Measurements from ENCODE around the gene CDH24. TPM values are rescaled to one million over a fixed set of nuclear protein-coding genes. Genes with fewer than 3 reads are reported as not detected.

Gene CDH24
- total and polyA plus RNA-seq, 8 donors = 6.1 to 14.8 (median 11.3) TPM

DNA sequence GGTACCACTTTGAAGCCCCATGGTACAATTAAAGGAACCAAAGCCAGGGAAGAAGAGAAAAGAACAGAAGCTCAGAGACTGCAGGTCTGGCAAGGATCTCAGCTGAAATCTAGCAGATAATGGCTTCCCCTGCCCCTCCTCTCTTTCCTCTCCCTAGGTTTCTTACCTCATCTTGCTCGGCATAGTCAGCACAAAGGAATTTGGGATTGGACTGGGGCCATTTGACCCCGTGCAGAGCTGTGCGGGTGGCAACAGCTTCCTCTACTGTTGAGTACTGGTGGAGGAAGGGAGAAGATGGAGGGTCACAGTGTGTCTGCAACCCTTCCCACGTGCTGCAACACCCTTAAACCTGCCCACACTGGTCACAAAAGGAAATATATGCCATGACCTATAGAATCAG, 4.7 kb upstream of the CDH24 start:
- H3K4me1 ChIP-seq = peaks cover under 1 to 25% of the 10 kb centered on the region in 2 donors
- H3K27ac ChIP-seq = peak overlapping the region in 1 of 2 donors; percentile 45
- H3K9me3 ChIP-seq = no peaks in the 10 kb centered on the region
- TF ChIP-seq, protein P1, sequence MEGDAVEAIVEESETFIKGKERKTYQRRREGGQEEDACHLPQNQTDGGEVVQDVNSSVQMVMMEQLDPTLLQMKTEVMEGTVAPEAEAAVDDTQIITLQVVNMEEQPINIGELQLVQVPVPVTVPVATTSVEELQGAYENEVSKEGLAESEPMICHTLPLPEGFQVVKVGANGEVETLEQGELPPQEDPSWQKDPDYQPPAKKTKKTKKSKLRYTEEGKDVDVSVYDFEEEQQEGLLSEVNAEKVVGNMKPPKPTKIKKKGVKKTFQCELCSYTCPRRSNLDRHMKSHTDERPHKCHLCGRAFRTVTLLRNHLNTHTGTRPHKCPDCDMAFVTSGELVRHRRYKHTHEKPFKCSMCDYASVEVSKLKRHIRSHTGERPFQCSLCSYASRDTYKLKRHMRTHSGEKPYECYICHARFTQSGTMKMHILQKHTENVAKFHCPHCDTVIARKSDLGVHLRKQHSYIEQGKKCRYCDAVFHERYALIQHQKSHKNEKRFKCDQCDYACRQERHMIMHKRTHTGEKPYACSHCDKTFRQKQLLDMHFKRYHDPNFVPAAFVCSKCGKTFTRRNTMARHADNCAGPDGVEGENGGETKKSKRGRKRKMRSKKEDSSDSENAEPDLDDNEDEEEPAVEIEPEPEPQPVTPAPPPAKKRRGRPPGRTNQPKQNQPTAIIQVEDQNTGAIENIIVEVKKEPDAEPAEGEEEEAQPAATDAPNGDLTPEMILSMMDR (IDR thresholded peaks at IDR 0.05) = no peak
- H3K4me3 ChIP-seq = no peak overlapping the region
- intact Hi-C loops (cut with DNase I) = no loop called here
- peaks cover 0 to 4% of the 10 kb centered on the region in 2 donors for H3K27me3 ChIP-seq
- ATAC-seq (peak; percentile 44), DNase-seq (peak in 2 of 4 donors; percentile 50 to 68)
- peaks cover 5 to 87% of the 10 kb centered on the region in 2 donors for H3K36me3 ChIP-seq

DNA sequence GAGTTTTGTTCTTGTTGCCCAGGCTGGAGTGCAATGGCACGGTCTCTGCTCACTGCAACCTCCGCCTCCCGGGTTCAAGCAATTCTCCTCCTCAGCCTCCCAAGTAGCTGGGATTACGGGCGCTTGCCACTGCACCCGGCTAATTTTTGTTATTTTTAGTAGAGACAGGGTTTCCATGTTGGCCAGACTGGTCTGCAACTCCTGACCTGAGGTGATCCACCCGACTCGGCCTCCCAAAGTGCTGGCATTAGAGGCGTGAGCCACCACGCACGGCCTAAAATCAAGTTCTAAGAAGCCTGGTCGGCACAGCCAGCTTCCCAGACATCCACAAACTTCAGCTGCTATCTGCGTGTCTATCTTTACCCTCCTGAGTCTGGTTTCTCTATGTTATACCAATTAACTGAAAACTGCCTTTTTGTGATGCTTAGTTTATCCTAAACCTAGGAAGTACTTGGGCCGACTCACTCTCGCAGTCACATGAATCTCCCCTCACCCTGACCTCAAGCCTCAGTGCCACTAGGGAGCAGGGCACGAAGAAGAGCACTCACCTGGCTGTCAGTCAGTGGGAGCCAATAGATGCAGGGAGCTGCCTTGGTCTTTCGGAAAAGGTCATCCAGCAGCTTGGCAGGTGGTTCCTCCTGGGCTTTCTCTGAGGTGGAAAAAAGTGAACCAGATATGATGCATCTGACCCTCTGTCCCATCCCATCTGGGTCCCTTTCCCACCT, 3.4 kb upstream of the CDH24 start:
- Histone ChIP-seq H3K27ac (no peak overlapping the region), H3K36me3 (peaks cover 5 to 74% of the 10 kb centered on the region in 2 donors), H3K9me3 (no peaks in the 10 kb centered on the region), H3K4me1 (peaks cover 11 to 37% of the 10 kb centered on the region in 2 donors), H3K27me3 (peaks cover 0 to 8% of the 10 kb centered on the region in 2 donors), H3K4me3 (no peak overlapping the region)
- TF ChIP-seq, protein P1 (IDR thresholded peaks at IDR 0.05) = no peak
- DNase-seq (no peak), ATAC-seq (no peak)
- intact Hi-C loops (cut with DNase I) = no loop called here

DNA sequence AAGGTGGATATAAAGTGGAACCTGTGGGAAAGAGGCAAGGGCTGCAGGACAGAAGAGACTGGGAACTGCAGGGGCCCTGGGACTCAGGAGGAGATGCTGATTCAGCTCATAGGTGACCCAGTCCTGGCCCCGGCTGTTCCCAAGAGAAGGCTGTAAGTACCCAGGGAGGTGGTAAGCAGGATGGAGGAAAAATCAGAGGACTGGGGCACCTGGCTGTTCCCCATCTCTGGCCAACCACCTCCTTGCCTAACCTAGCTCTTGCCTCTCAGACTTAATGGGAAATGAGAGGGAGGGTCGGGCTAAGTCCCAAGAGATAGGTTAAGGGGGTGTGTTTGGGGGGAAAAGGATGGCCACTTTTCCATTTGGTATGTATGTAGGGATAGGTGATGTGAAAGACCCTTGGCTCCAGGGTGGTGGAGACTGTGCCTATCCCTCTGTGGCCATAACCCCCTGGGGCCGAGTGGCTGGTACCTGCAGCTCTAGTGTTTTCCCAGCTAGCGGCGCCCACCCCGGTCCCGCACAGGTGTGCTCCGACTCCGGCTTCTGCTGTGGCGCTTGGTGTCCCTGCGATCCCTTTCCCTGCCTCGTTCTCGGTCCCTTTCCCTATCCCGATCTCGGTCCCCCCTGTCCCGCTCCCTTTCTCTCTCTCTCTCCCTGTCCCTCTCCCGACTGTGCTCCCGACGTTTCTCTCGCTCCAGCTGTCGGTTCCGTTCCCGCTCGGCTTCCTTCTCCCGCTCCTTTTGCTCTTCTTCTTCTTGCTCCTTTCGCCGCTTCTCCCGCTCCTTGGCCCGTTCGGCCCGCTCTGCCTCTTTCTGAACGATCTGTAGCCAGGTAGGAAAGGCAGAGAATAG, 1.6 kb upstream of the CDH24 start:
- intact Hi-C loops (cut with DNase I) = loop anchor here (5.0 to 10.0 kb wide), 2 partner anchors 72 to 74 kb away; partner anchors contain the start of gene AJUBA (in 1 of the 2)
- peaks cover 11 to 37% of the 10 kb centered on the region in 2 donors for H3K4me1 ChIP-seq
- peaks cover 0 to 8% of the 10 kb centered on the region in 2 donors for H3K27me3 ChIP-seq
- H3K9me3 ChIP-seq = no peaks in the 10 kb centered on the region
- DNase-seq = no peak
- H3K27ac ChIP-seq = no peak overlapping the region
- H3K36me3 ChIP-seq = peaks cover 5 to 56% of the 10 kb centered on the region in 2 donors
- H3K4me3 ChIP-seq = no peak overlapping the region
- TF ChIP-seq, protein P1 (IDR thresholded peaks at IDR 0.05) = no peak
- ATAC-seq = no peak

DNA sequence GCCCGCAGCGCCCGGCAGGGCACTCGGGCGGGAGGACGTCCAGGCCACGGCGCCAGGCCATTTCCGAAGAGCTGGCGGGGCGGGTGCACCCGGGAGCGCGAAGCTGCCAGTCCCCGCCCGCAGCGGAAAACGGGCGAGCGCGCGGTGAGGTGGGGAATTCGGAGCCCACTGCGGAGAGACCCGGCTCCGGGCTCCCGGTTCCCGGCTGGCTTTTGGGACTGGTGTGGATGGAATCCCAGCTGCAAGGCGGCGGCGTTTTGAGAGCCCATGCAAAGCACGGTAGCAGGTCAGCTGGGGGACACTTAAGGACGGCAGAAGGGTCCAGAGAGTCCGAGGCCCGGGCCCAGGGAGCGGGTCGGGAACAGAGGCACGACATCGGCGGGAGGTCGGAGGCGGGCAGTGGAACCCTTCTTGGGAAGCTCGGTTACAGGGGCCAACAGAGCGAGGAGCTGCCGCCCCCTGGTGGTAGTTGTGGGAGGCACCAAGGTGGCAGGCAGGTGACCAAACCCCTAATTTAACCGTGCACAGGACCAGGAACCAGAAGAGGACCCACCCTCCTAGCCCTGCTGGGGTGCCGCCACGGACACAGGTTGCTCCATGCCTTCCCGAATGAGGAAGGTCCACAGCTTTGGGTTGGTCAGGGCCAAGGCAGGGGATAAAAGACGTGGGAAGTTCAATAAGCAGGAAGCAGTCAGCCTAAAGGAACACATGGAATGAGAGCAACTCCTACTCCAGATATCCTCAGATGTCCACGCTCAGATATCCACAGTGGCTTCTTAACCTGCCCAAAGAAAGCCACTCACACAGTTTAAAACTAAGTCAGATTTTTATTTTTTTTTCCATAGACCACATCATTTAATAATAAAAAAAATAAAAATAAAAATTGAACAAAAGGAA, 685 bp upstream of the CDH24 start:
- DNase-seq = peak; percentile 89 to 95 (median 90)
- Histone ChIP-seq H3K4me1 (peaks cover 11 to 37% of the 10 kb centered on the region in 2 donors), H3K36me3 (peaks cover 0 to 47% of the 10 kb centered on the region in 2 donors), H3K4me3 (peak overlapping the region; percentile 62 to 67), H3K27me3 (peaks cover 0 to 8% of the 10 kb centered on the region in 2 donors), H3K9me3 (no peaks in the 10 kb centered on the region), H3K27ac (peak overlapping the region; percentile 58 to 69)
- TF ChIP-seq, protein P1 (IDR thresholded peaks at IDR 0.05) = peak; percentile 89 to 95
- peak; percentile 87 for ATAC-seq
- intact Hi-C loops (cut with DNase I) = loop anchor here (5.0 to 10.0 kb wide), 2 partner anchors 71 to 73 kb away; partner anchors contain the start of gene AJUBA (in 1 of the 2)
